NT2/D1 (cell line): ENCODE data around the gene GLUD2.

Experiments used
- SUZ12 ChIP-seq: IDR thresholded peaks from 2 replicates; pipeline ENCODE4 v1.6.1; 2011; ENCODE audit not compliant: insufficient read length, insufficient read depth; ENCODE audit errors: extremely low read depth
- YY1 ChIP-seq: IDR thresholded peaks from 2 replicates; pipeline ENCODE4 v1.6.1; 2011; ENCODE audit not compliant: insufficient read length, insufficient read depth

DNA sequence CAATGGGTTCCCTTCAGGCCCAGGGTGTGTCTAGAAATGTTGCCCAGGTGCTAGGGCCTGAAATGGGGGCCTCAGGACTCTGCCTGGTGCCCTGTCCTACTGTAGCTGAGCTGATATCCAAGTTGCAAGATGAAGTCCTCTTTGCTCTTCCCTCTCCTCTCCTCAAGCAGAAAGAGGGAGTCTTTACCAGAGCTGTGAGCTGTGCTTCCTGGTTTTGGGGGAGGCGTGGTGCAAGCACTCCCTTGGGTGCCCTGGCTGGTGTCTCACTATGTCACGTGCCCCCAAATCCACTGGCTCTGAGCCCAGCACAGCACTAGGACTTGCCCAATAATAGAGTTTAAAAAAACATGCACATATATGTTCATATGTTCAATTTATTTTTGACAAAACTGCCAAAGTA, 32.6 kb upstream of the GLUD2 start:
- TF ChIP-seq YY1: no peak
- TF ChIP-seq SUZ12: no peak
